NCI-H748 (cell line): Measurements from ENCODE around the gene SNCG.
"Not testable (repeated sequence)": the region's sequence is repeated elsewhere in the genome, so short reads cannot be mapped to it uniquely, and the experiment has no call there.

ENCODE experiments used
- DNase-seq: peaks from one replicate; lab custom pipeline; 2025; ENCODE audit not compliant: unreplicated experiment; lab: John Stamatoyannopoulos, UW

SNCG gene

GRCh38 chr10:86974484-86974883, 16.1 kb downstream of the SNCG start:
- no peak for DNase-seq

GRCh38 chr10:86976362-86977056, 18.1 kb downstream of the SNCG start:
- DNase-seq = no peak

DNA sequence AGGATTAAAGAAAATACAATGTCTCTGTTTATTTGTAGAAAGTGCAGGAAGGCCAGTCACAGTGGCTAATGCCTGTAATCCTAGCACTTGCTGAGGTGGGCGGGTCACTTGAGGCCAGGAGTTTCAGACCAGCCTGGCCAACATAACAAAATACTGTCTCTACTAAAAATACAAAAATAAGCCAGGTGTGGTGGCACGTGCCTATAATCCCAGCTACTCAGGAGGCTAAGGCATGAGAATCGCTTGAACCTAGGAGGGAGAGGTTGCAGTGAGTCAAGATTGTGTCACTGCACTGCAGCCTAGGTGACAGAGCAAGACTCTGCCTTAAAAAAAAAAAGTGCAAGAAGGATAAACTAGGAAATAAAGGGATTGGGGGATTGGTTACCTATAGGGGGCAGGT, 20.1 kb downstream of the SNCG start:
- DNase-seq = not testable (repeated sequence)

DNA sequence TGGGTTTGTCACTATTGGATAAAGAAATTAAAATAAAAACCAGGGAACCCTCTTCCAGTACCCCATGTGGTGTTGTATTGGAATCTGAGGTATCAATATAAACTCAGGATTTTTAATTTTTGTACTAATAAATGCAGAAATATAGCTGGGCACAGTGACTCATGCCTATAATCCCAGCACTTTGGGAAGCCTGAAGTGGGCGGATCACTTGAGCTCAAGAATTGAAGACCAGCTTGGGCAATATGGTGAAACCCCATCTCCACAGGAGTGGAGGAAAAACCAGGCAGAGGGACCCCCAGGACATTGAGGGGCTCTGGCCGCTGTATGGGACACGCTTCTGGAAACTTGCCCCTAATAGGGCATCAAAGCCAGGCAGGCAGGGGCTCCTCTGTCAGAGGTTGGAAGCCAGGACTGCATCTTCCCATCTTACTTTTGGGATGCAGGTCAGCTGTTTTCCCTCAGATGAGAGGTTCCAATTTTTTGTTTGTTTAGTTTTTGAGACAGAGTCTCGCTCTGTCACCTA, 21.0 kb downstream of the SNCG start:
- no peak for DNase-seq

DNA sequence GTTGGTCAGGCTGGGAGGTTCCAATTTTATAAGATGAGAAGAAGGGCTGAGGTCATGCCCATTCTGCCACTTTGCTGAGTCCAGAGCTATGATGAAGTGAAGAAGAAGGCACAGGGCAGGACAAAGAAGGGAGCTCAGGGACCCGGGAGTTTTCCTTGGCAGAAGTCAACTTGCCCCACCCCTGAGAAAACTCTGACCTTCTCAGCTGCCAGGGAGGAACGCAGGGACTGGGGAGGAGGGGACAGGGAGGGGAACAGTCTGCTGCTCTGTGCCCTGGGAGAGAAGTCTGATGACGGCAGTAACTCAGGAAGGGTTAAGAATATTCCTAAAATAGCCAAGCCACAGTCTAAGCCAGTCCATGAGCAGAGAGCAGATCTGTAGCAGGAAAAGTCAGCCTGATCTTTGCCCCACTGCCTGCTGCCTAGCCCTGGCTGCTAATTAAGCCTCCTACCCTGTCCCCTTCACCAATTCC, 21.6 kb downstream of the SNCG start:
- DNase-seq = no peak

DNA sequence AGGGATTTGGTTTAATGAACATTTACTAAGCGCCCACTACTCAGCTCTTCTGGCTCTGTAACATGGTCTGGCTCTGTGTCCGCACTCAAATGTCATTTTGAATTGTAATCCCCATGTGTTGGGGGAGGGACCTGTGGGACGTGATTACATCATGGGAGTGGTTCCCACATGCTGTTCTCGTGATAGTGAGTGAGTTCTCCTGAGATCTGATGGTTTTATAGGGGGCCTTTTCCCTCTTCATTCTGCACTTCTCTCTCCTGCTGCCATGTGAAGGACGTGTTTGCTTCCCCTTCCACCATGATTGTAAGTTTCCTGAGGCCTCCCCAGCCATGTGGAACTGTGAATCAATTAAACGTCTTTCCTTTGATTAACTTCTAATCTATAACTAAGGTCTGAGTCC, 22.6 kb downstream of the SNCG start:
- not testable (repeated sequence) for DNase-seq

DNA sequence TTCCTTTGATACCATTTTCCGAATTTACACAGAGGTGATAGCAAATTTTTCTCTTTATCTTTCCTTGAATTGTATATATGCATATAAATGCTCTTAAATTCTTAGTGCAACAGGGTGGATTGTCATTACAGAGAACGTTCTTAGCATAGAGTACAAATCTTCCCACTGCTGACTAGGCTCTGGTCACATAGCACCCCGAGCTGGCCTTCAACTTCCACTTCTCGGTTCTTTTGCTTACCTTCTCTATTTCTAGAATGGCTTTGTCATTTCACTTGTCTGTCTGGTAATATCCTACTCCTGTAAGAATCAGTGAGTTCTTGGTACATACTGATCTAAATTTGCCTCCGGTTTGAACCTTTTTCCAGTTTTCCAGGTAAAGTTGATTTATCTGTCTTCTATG, 23.3 kb downstream of the SNCG start:
- no peak for DNase-seq

- not testable (repeated sequence) for DNase-seq
Observed at GRCh38 chr10:86984498-86984897, 26.1 kb downstream of the SNCG start.

- no peak for DNase-seq
Observed at GRCh38 chr10:86988520-86988919, 30.1 kb downstream of the SNCG start.

DNA sequence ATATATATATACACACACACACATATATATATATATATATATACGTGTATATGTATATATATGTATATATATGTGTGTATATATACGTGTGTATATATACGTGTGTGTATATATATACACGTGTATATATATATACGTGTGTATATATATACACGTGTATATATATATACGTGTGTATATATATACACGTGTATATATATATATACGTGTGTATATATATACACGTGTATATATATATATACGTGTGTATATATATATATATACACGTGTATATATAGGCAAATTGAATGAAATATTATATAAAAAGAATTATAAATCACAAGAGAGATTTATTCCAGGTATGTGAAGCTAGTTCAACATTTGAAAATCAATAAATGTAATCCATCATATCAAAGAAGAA, 33.0 kb downstream of the SNCG start:
- not testable (repeated sequence) for DNase-seq

DNA sequence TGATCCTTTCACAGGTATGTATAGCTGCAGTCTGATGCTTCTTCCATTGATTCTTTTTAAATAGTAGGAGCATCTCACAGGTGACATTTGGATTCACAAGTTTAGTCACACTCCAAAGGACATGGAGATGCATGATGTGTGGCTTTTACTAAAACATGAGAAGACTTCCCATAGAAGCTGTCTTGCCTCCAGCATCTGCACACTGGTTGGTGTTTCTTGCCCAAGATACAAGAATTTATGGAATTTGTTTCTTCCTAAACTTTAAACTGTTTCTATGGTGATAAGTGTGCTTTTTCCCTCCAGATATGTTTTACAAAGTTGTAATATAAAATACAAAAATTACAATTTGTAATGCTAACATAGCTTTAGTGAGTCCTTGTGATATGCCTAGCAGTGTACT, 34.1 kb downstream of the SNCG start:
- no peak for DNase-seq

- no peak for DNase-seq
Observed at GRCh38 chr10:86992929-86993328, 34.5 kb downstream of the SNCG start.

- not testable (repeated sequence) for DNase-seq
Observed at GRCh38 chr10:86999802-87000403, 41.5 kb downstream of the SNCG start.

- DNase-seq = no peak
Observed at GRCh38 chr10:87000491-87000890, 42.1 kb downstream of the SNCG start.

DNA sequence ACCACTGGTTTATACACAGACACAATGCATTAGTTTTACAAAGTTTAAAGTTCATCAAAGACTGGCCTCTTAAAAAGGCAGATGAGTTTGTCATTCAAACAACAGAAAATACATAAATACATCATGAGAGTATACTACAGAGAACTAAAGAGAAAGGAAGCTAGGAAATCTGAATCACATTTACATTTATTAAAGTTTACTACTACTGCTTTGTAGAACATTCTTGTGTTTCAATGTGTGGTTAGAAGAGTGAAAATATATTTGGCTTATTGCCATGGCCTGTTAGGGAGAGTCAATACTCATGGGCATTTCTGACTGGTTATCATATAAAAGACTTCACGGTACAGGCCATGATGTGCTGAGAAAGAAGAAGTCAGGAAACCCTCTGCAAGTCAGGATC, 48.7 kb downstream of the SNCG start:
- not testable (repeated sequence) for DNase-seq

GRCh38 chr10:87007674-87008073, 49.3 kb downstream of the SNCG start:
- DNase-seq = not testable (repeated sequence)

DNA sequence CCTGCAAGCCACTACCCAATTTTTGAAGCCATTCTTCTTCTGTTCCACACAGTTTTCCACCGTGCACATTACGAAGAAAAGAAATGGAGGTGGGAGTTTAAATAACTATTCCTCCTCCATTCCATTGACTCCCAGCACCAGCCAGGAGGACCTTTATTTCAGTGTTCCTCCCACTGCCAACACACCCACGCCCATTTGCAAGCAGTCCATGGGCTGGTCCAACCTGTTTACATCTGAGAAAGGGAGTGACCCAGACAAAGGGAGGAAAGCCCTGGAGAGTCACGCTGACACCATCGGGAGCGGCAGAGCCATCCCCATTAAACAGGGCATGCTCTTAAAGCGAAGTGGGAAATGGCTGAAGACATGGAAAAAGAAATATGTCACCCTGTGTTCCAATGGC, 49.9 kb downstream of the SNCG start:
- not testable (repeated sequence) for DNase-seq

DNA sequence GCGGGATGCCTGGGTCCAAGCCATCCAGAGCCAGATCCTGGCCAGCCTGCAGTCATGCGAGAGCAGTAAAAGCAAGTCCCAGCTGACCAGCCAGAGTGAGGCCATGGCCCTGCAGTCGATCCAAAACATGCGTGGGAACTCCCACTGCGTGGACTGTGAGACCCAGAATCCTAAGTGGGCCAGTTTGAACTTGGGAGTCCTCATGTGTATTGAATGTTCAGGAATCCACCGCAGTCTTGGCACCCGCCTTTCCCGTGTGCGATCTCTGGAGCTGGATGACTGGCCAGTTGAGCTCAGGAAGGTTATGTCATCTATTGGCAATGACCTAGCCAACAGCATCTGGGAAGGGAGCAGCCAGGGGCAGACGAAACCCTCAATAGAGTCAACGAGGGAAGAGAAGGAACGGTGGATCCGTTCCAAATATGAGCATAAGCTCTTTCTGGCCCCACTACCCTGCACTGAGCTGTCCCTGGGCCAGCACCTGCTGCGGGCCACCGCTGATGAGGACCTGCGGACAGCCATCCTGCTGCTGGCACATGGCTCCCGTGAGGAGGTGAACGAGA, 50.8 kb downstream of the SNCG start:
- not testable (repeated sequence) for DNase-seq
